CD4-positive, alpha-beta T cell (primary cell): ENCODE measurements around the gene IGLL1. TPM values are rescaled to one million over a fixed set of nuclear protein-coding genes. Genes with fewer than 3 reads are reported as not detected.

ENCODE experiments used
- ATAC-seq: fragments of 200-7000 bp; cut with Tn5 transposase; one replicate; pipeline ENCODE4 v1.10.0; 2022; ENCODE audit warnings: mild to moderate bottlenecking; ENCODE audit not compliant: poor library complexity
- CTCF ChIA-PET: fragments of 350-600 bp; sonication (Branson Sonifier 250); formaldehyde crosslinking; loops from one replicate; lab custom pipeline; 2021; ENCODE audit warnings: antibody characterized with exemption, inconsistent platforms; lab: Charles Lee
- POLR2A ChIA-PET: fragments of 350-600 bp; sonication (Branson Sonifier 250); formaldehyde crosslinking; loops from one replicate; lab custom pipeline; 2021; ENCODE audit warnings: antibody characterized with exemption, inconsistent platforms; lab: Charles Lee
- DNase-seq, 14 experiments: peaks; one replicate each; pipeline ENCODE4 v3.0.0-alpha.2; 2013 to 2020; ENCODE audit warnings: mixed read lengths in 2 of 14
- H3K27ac ChIP-seq, 2 donors: one replicate each; pipeline versions ENCODE4 v1.5.1 to v1.7.0; 2013; ENCODE audit warnings: low read length in 2 of 2, low read depth in 1 of 2, mild to moderate bottlenecking in 1 of 2
- H3K27me3 ChIP-seq, 2 experiments: 1 replicate in 1 of 2; 2 replicates in 1 of 2; pipeline versions ENCODE4 v1.6.1 to v1.7.0; 2013; ENCODE audit warnings: low read length in 2 of 2, control low read depth in 1 of 2, mild to moderate bottlenecking in 1 of 2, moderate library complexity in 1 of 2; ENCODE audit not compliant: insufficient read depth in 2 of 2, control insufficient read depth in 1 of 2
- H3K36me3 ChIP-seq: one replicate; pipeline ENCODE4 v1.6.1; 2013; ENCODE audit warnings: low read length, control low read depth; ENCODE audit not compliant: insufficient read depth
- H3K4me1 ChIP-seq: one replicate; pipeline ENCODE4 v1.6.1; 2013; ENCODE audit warnings: low read length, control low read depth; ENCODE audit not compliant: insufficient read depth
- H3K4me3 ChIP-seq: one replicate; pipeline ENCODE4 v1.5.1; 2013; ENCODE audit warnings: mild to moderate bottlenecking, low read length, moderate library complexity
- H3K9me3 ChIP-seq, 2 experiments: 1 replicate in 1 of 2; 2 replicates in 1 of 2; pipeline versions ENCODE4 v1.6.1 to v1.7.0; 2013; ENCODE audit warnings: low read length in 2 of 2, mild to moderate bottlenecking in 2 of 2, control low read depth in 1 of 2, moderate library complexity in 1 of 2; ENCODE audit not compliant: control insufficient read depth in 1 of 2, insufficient read depth in 1 of 2
- H3K27ac Mint-ChIP-seq: one replicate; pipeline ENCODE4 v1.8.0; 2020; ENCODE audit warnings: mixed read lengths
- H3K27me3 Mint-ChIP-seq: one replicate; pipeline ENCODE4 v1.8.0; 2021; ENCODE audit warnings: mixed read lengths
- H3K36me3 Mint-ChIP-seq: one replicate; pipeline ENCODE4 v1.8.0; 2021; ENCODE audit warnings: low read depth, mixed read lengths
- H3K4me1 Mint-ChIP-seq: one replicate; pipeline ENCODE4 v1.8.0; 2021; ENCODE audit warnings: low read depth, mixed read lengths
- H3K4me3 Mint-ChIP-seq: one replicate; pipeline ENCODE4 v1.8.0; 2020; ENCODE audit warnings: mild to moderate bottlenecking, mixed read lengths
- H3K9me3 Mint-ChIP-seq: one replicate; pipeline ENCODE4 v1.8.0; 2020; ENCODE audit warnings: mixed read lengths
- intact Hi-C, 2 experiments: fragments of 100-400 bp; cut with DNase I in 1 of 2; cut with micrococcal nuclease in 1 of 2; formaldehyde crosslinking; loops; one replicate each; pipeline versions ENCODE4 v1.15.1 to v1.9.0; 2023 to 2025; cut with DNase I, micrococcal nuclease
- total RNA-seq, 174 experiments: library from RNA in 2 of 174; stranded (reverse) in 2 of 174; gene quantifications; one replicate each; pipeline ENCODE4 v1.2.3 and lab custom pipeline; 2021 to 2026
- TF ChIP-seq, protein P1 (sequence below): fragments of 200-600 bp; IDR thresholded peaks from one replicate; pipeline ENCODE4 v1.8.0; 2022; ENCODE audit warnings: antibody characterized with exemption, mild to moderate bottlenecking

The IGLL1 gene
- total RNA-seq, 2 experiments from 2014 or later: not detected

DNA sequence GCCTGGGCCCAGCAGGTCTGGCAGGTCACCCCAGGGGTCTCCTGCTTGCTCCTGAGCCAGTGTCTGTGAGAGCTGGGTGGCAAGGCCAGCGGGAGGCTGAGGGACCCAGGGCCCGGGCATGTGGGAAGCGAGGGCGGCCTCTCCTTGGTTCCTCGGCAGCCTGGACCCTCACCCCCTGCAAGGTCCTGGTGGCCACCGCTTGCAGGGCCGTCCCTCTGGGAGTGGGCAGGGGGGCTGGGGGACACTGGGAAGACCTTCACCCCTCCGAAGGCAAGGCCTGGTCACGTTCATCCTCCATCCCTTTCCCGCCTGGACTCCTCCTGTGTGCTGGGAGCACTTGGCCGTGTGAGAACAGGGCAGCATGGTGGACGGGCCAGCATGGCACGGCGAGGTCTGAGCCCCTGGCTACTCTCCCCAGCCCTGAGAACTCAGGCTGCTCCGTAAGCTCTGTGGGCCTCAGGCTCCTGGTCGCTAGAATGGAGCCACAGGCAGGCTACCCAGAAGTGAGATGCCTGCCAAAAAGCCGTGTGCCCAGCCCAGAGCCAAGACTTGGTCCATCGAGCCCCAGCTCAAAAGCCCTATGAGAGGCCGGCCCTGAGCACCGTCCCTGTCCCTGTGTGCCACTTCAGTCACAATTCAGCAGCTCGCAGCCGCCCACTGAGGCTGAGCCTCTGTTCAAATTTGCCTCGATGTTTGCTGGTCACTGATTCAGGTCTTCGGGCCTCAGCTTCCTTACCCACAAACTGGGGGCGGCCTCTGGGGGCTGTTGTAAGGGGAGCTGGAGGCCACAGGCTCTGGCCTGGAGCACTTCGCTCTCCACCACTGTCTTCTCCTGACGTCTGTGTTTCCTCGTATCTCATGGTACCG lies 45.0 kb downstream of the IGLL1 start:
- DNase-seq: peak in 2 of 14 experiments; percentile 8 to 22
- no peak overlapping the region for H3K4me3 ChIP-seq
- ATAC-seq: no peak
- no peak overlapping the region for H3K4me3 Mint-ChIP-seq
- no peaks in the 10 kb centered on the region for H3K36me3 Mint-ChIP-seq
- peaks cover 10% of the 10 kb centered on the region for H3K4me1 Mint-ChIP-seq
- H3K9me3 Mint-ChIP-seq: no peaks in the 10 kb centered on the region
- intact Hi-C loops: loop anchor here in 1 of 2 experiments (5.0 to 10.0 kb wide), 3 partner anchors 133 to 353 kb away; partner anchors contain the start of gene BCR
- H3K36me3 ChIP-seq: no peaks in the 10 kb centered on the region
- no peak overlapping the region for H3K27ac Mint-ChIP-seq
- H3K4me1 ChIP-seq: peaks cover 6% of the 10 kb centered on the region
- ChIA-PET CTCF (no interaction called here), POLR2A (no interaction called here)
- H3K27ac ChIP-seq: no peak overlapping the region
- H3K9me3 ChIP-seq: no peaks in the 10 kb centered on the region
- TF ChIP-seq, protein P1, sequence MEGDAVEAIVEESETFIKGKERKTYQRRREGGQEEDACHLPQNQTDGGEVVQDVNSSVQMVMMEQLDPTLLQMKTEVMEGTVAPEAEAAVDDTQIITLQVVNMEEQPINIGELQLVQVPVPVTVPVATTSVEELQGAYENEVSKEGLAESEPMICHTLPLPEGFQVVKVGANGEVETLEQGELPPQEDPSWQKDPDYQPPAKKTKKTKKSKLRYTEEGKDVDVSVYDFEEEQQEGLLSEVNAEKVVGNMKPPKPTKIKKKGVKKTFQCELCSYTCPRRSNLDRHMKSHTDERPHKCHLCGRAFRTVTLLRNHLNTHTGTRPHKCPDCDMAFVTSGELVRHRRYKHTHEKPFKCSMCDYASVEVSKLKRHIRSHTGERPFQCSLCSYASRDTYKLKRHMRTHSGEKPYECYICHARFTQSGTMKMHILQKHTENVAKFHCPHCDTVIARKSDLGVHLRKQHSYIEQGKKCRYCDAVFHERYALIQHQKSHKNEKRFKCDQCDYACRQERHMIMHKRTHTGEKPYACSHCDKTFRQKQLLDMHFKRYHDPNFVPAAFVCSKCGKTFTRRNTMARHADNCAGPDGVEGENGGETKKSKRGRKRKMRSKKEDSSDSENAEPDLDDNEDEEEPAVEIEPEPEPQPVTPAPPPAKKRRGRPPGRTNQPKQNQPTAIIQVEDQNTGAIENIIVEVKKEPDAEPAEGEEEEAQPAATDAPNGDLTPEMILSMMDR: no peak
- peaks cover 9% of the 10 kb centered on the region for H3K27me3 Mint-ChIP-seq
- no peaks in the 10 kb centered on the region for H3K27me3 ChIP-seq

DNA sequence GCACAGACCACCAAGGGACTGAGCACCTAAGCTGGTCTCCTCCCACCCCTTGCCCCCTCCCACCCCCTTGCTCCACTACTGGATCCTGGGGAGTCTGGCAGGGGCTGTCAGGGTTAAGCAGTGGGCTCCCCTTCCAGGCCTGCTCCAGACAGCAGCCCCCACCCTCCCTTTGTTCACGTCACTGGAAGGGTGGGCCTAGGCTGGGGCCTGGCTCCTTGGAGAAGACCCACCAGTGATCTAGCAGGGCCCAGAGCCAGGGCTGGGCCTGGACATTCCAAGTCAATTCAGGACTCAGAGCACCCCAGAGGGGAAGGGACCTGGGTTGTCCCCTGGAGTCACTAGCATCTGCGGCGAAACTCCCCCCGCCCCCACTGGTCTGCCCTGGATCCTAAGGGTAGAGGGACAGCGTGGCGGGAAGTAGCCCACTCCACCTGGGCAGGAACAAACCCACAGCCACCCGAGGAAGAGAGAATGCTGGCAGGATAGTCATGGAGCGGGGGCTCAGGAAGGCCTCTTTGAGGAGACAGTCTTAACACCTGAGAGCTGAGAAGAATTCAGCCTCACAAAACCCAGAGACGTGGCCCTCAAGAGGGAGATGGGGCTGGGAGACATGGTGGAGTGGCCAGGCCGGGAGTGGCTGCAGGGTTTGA lies 45.8 kb downstream of the IGLL1 start:
- POLR2A ChIA-PET: no interaction called here
- H3K27me3 ChIP-seq: no peaks in the 10 kb centered on the region
- Mint-ChIP-seq H3K27me3 (peaks cover 9% of the 10 kb centered on the region), H3K27ac (no peak overlapping the region), H3K4me1 (peaks cover 6% of the 10 kb centered on the region), H3K36me3 (no peaks in the 10 kb centered on the region), H3K9me3 (no peaks in the 10 kb centered on the region), H3K4me3 (no peak overlapping the region)
- DNase-seq (peak in 1 of 14 experiments; percentile 11), ATAC-seq (no peak)
- no peak overlapping the region for H3K4me3 ChIP-seq
- no peak overlapping the region for H3K27ac ChIP-seq
- H3K36me3 ChIP-seq: no peaks in the 10 kb centered on the region
- intact Hi-C loops: loop anchor here in 1 of 2 experiments (10.0 kb wide), 1 partner anchor 220 kb away; no protein-coding TSS in a partner anchor
- CTCF ChIA-PET: no interaction called here
- TF ChIP-seq, protein P1: no peak
- H3K4me1 ChIP-seq: peaks cover 2% of the 10 kb centered on the region
- no peaks in the 10 kb centered on the region for H3K9me3 ChIP-seq

DNA sequence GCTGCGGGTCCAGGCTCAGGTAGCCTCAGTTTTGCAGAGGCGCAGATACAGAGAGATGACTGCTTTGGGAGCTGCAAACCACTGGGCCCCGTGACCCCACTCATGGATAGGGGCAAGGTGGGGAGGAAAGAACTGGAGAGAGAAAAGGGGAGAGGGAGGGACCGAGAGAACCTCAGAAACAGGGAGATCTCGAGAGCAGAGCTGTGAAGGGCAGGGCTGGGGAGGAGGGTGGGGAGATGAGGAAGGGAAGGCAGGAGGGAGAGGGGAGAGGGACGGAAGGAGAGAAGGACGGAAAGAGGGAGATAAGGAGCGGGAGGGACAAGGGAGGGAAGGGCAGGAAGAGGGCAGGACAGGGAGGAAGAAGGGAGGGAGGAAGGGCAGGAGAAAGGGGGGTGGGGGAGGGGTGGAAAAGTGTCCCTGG lies 46.3 kb downstream of the IGLL1 start:
- Mint-ChIP-seq H3K27me3 (peaks cover 14% of the 10 kb centered on the region), H3K9me3 (no peaks in the 10 kb centered on the region), H3K4me3 (no peak overlapping the region), H3K4me1 (peaks cover under 1% of the 10 kb centered on the region), H3K36me3 (no peaks in the 10 kb centered on the region), H3K27ac (no peak overlapping the region)
- CTCF ChIA-PET: no interaction called here
- no peaks in the 10 kb centered on the region for H3K4me1 ChIP-seq
- peak in 1 of 14 experiments; percentile 5 for DNase-seq
- TF ChIP-seq, protein P1: no peak
- H3K9me3 ChIP-seq: no peaks in the 10 kb centered on the region
- POLR2A ChIA-PET: no interaction called here
- no peaks in the 10 kb centered on the region for H3K27me3 ChIP-seq
- no peaks in the 10 kb centered on the region for H3K36me3 ChIP-seq
- H3K27ac ChIP-seq: no peak overlapping the region
- H3K4me3 ChIP-seq: no peak overlapping the region
- no peak for ATAC-seq
- intact Hi-C loops: loop anchor here in 1 of 2 experiments (10.0 kb wide), 1 partner anchor 219 kb away; no protein-coding TSS in a partner anchor
